Measurements from ENCODE around the gene CYP46A1. TPM values are rescaled to one million over a fixed set of nuclear protein-coding genes. Genes with fewer than 3 reads are reported as not detected.
A peak's percentile ranks its signal among the peaks of the same experiment; 100 is the strongest.

Gene CYP46A1
- total RNA-seq, 3 donors from 2014 or later (not counting 1 experiment from before 2014, with no cell fraction given): 0.09 to 0.45 (median 0.09) TPM

GRCh38 chr14:99644035-99644587 lies 40.0 kb upstream of the CYP46A1 start:
- Histone ChIP-seq H3K9me3 (ENCODE audit: control insufficient read depth, insufficient read depth, low read length) (no peaks in the 10 kb centered on the region), H3K27me3 (ENCODE audit: control insufficient read depth, insufficient read depth, low read length) (peaks cover 6% of the 10 kb centered on the region), H3K4me3 (ENCODE audit: low read length) (no peak overlapping the region), H3K36me3 (ENCODE audit: control insufficient read depth, insufficient read depth, low read length) (no peaks in the 10 kb centered on the region), H3K4me1 (ENCODE audit: control insufficient read depth, insufficient read depth, low read length) (no peaks in the 10 kb centered on the region), H3K27ac (ENCODE audit: low read length) (no peak overlapping the region)
- H3K4me3 Mint-ChIP-seq: no peak overlapping the region
- no peaks in the 10 kb centered on the region for H3K9me3 Mint-ChIP-seq
- TF ChIP-seq, protein P1, sequence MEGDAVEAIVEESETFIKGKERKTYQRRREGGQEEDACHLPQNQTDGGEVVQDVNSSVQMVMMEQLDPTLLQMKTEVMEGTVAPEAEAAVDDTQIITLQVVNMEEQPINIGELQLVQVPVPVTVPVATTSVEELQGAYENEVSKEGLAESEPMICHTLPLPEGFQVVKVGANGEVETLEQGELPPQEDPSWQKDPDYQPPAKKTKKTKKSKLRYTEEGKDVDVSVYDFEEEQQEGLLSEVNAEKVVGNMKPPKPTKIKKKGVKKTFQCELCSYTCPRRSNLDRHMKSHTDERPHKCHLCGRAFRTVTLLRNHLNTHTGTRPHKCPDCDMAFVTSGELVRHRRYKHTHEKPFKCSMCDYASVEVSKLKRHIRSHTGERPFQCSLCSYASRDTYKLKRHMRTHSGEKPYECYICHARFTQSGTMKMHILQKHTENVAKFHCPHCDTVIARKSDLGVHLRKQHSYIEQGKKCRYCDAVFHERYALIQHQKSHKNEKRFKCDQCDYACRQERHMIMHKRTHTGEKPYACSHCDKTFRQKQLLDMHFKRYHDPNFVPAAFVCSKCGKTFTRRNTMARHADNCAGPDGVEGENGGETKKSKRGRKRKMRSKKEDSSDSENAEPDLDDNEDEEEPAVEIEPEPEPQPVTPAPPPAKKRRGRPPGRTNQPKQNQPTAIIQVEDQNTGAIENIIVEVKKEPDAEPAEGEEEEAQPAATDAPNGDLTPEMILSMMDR (IDR thresholded peaks at IDR 0.05): no peak
- no peak overlapping the region for H3K27ac Mint-ChIP-seq
- H3K27me3 Mint-ChIP-seq (ENCODE audit: low read depth in 2 of 2): peaks cover 15 to 17% of the 10 kb centered on the region in 2 donors
- no peak for DNase-seq
- 90% methylated on average over 11 of the region's 11 CpGs for WGBS (ENCODE audit: insufficient coverage)
- no peak for ATAC-seq
- intact Hi-C loops (cut with micrococcal nuclease): no loop called here
- H3K36me3 Mint-ChIP-seq: no peaks in the 10 kb centered on the region
- H3K4me1 Mint-ChIP-seq: no peaks in the 10 kb centered on the region

DNA sequence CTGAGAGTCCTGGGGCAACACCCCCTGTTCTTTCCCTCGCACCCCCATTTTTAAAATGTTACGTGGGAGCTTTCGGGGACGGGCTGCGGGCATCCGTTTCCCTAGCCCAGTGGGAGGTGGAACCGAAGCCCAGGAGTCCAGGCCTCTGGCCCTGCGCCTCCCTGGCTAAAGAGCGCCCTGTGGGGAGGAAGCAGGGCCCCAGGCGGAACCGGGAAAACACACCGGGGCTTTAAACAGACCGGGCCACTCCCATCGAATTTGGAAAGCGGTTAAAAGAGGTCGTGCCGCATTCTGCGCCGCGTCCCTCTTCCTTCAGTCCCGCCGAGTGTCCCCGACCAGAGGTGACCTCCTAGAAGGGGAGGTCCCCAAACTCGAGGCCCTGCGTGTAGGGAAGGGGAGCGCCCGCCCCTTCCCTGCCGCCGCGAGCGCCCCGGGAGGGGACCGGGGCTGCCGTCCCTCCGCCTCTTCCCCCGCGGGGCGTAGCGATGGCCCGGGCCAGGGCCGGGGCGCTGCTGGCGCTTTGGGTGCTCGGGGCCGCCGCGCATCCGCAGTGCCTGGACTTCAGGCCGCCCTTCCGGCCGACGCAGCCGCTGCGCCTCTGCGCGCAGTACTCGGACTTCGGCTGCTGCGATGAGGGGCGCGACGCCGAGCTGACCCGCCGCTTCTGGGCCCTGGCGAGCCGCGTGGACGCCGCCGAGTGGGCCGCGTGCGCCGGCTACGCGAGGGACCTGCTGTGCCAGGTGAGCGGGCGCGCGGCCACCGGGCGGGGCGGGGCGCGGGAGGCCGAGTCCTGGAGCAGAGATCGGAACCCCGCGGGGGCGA lies 39.2 kb upstream of the CYP46A1 start, which contains the start of gene HHIPL1:
TSS of gene HHIPL1 (plus strand) at position 407 of the 822 bp plus-strand sequence. CDS start at position 486, 79 bp downstream.
- WGBS (ENCODE audit: insufficient coverage): 8% methylated on average over 91 of the region's 91 CpGs
- no peaks in the 10 kb centered on the region for H3K9me3 Mint-ChIP-seq
- Histone ChIP-seq H3K4me3 (ENCODE audit: low read length) (no peak within 1 kb of the TSS), H3K27me3 (ENCODE audit: control insufficient read depth, insufficient read depth, low read length) (peaks cover 6% of the 10 kb centered on the region), H3K4me1 (ENCODE audit: control insufficient read depth, insufficient read depth, low read length) (no peaks in the 10 kb centered on the region), H3K36me3 (ENCODE audit: control insufficient read depth, insufficient read depth, low read length) (no peaks in the 10 kb centered on the region), H3K9me3 (ENCODE audit: control insufficient read depth, insufficient read depth, low read length) (no peaks in the 10 kb centered on the region), H3K27ac (ENCODE audit: low read length) (no peak within 1 kb of the TSS)
- H3K27ac Mint-ChIP-seq: no peak within 1 kb of the TSS
- H3K4me3 Mint-ChIP-seq: peak within 1 kb of the TSS; percentile 31
- TF ChIP-seq, protein P1 (IDR thresholded peaks at IDR 0.05): no peak
- no peaks in the 10 kb centered on the region for H3K36me3 Mint-ChIP-seq
- DNase-seq: no peak
- H3K27me3 Mint-ChIP-seq (ENCODE audit: low read depth in 2 of 2): peaks cover 15 to 17% of the 10 kb centered on the region in 2 donors
- ATAC-seq: no peak
- H3K4me1 Mint-ChIP-seq: no peaks in the 10 kb centered on the region
- intact Hi-C loops (cut with micrococcal nuclease): no loop called here

GRCh38 chr14:99645545-99646505 lies 38.3 kb upstream of the CYP46A1 start:
- Mint-ChIP-seq H3K9me3 (no peaks in the 10 kb centered on the region), H3K4me3 (peak overlapping the region; percentile 31), H3K4me1 (no peaks in the 10 kb centered on the region), H3K27me3 (ENCODE audit: low read depth in 2 of 2) (peaks cover 15 to 17% of the 10 kb centered on the region in 2 donors), H3K36me3 (no peaks in the 10 kb centered on the region), H3K27ac (no peak overlapping the region)
- H3K9me3 ChIP-seq (ENCODE audit: control insufficient read depth, insufficient read depth, low read length): no peaks in the 10 kb centered on the region
- ATAC-seq (no peak), DNase-seq (no peak)
- intact Hi-C loops (cut with micrococcal nuclease): no loop called here
- TF ChIP-seq, protein P1 (IDR thresholded peaks at IDR 0.05): no peak
- 49% methylated on average over 32 of the region's 32 CpGs for WGBS (ENCODE audit: insufficient coverage)
- H3K4me1 ChIP-seq (ENCODE audit: control insufficient read depth, insufficient read depth, low read length): no peaks in the 10 kb centered on the region
- no peak overlapping the region for H3K4me3 ChIP-seq (ENCODE audit: low read length)
- no peak overlapping the region for H3K27ac ChIP-seq (ENCODE audit: low read length)
- peaks cover 6% of the 10 kb centered on the region for H3K27me3 ChIP-seq (ENCODE audit: control insufficient read depth, insufficient read depth, low read length)
- no peaks in the 10 kb centered on the region for H3K36me3 ChIP-seq (ENCODE audit: control insufficient read depth, insufficient read depth, low read length)
